ENCODE results near the gene LCE3C. TPM values are rescaled to one million over a fixed set of nuclear protein-coding genes. Genes with fewer than 3 reads are reported as not detected.

The LCE3C gene
- total and polyA plus RNA-seq, 2 donors (not counting 3 experiments of a cell fraction or from before 2014, with no cell fraction given) = not detected

Small RNAs within 50 kb of the gene (small RNA-seq; reads per million reads assigned to genes)
- gene LCE3A (ENCODE audit: insufficient read depth, insufficient read length, low read depth, low replicate concordance) (not detected), gene LCE3B (ENCODE audit: insufficient read depth, insufficient read length, low read depth, low replicate concordance) (not detected)

Other genes starting within 250 kb of the LCE3C start
- not detected in 2 replicates for gene FLG2, start 240.2 kb upstream of the LCE3C start, total RNA-seq
- not detected in 2 replicates for gene FLG2, start 240.2 kb upstream of the LCE3C start, polyA plus RNA-seq
- not detected in 2 replicates for gene CRNN, start 186.0 kb upstream of the LCE3C start, total RNA-seq
- gene CRNN, start 186.0 kb upstream of the LCE3C start, polyA plus RNA-seq = not detected in 2 replicates
- not detected in 2 replicates for gene LCE5A, start 89.4 kb upstream of the LCE3C start, total RNA-seq
- not detected in 2 replicates for gene LCE5A, start 89.4 kb upstream of the LCE3C start, polyA plus RNA-seq
- not detected in 2 replicates for gene CRCT1, start 85.8 kb upstream of the LCE3C start, total RNA-seq
- gene CRCT1, start 85.8 kb upstream of the LCE3C start, polyA plus RNA-seq = not detected in 2 replicates
- not detected in 2 replicates for gene LCE3E, start 33.5 kb upstream of the LCE3C start, total RNA-seq
- gene LCE3E, start 33.5 kb upstream of the LCE3C start, polyA plus RNA-seq = not detected in 2 replicates
- not detected in 2 replicates for gene LCE3D, start 19.7 kb upstream of the LCE3C start, total RNA-seq
- not detected in 2 replicates for gene LCE3D, start 19.7 kb upstream of the LCE3C start, polyA plus RNA-seq
- not detected in 2 replicates for gene LCE3B, start 13.6 kb downstream of the LCE3C start, total RNA-seq
- not detected in 2 replicates for gene LCE3B, start 13.6 kb downstream of the LCE3C start, polyA plus RNA-seq
- gene LCE3A, start 22.9 kb downstream of the LCE3C start, total RNA-seq = not detected in 2 replicates
- gene LCE3A, start 22.9 kb downstream of the LCE3C start, polyA plus RNA-seq = not detected in 2 replicates
- gene LCE2D, start 63.1 kb downstream of the LCE3C start, total RNA-seq = not detected in 2 replicates
- not detected in 2 replicates for gene LCE2D, start 63.1 kb downstream of the LCE3C start, polyA plus RNA-seq
- not detected in 2 replicates for gene LCE2C, start 75.0 kb downstream of the LCE3C start, total RNA-seq
- gene LCE2C, start 75.0 kb downstream of the LCE3C start, polyA plus RNA-seq = not detected in 2 replicates
- not detected in 2 replicates for gene LCE2B, start 85.9 kb downstream of the LCE3C start, total RNA-seq
- gene LCE2B, start 85.9 kb downstream of the LCE3C start, polyA plus RNA-seq = not detected in 2 replicates
- not detected in 2 replicates for gene LCE2A, start 98.1 kb downstream of the LCE3C start, total RNA-seq
- gene LCE2A, start 98.1 kb downstream of the LCE3C start, polyA plus RNA-seq = not detected in 2 replicates
- not detected in 2 replicates for gene LCE4A, start 107.9 kb downstream of the LCE3C start, total RNA-seq
- not detected in 2 replicates for gene LCE4A, start 107.9 kb downstream of the LCE3C start, polyA plus RNA-seq
- gene KPRP, start 157.8 kb downstream of the LCE3C start, total RNA-seq = not detected in 2 replicates
- gene KPRP, start 157.8 kb downstream of the LCE3C start, polyA plus RNA-seq = not detected in 2 replicates
- gene LCE1F, start 174.9 kb downstream of the LCE3C start, total RNA-seq = not detected in 2 replicates
- gene LCE1F, start 174.9 kb downstream of the LCE3C start, polyA plus RNA-seq = not detected in 2 replicates
- gene LCE1E, start 186.0 kb downstream of the LCE3C start, total RNA-seq = not detected in 2 replicates
- not detected in 2 replicates for gene LCE1E, start 186.0 kb downstream of the LCE3C start, polyA plus RNA-seq
- gene LCE1D, start 196.5 kb downstream of the LCE3C start, total RNA-seq = not detected in 2 replicates
- gene LCE1D, start 196.5 kb downstream of the LCE3C start, polyA plus RNA-seq = not detected in 2 replicates
- gene LCE1C, start 206.4 kb downstream of the LCE3C start, total RNA-seq = not detected in 2 replicates
- not detected in 2 replicates for gene LCE1C, start 206.4 kb downstream of the LCE3C start, polyA plus RNA-seq
- not detected in 2 replicates for gene LCE1B, start 211.7 kb downstream of the LCE3C start, total RNA-seq
- gene LCE1B, start 211.7 kb downstream of the LCE3C start, polyA plus RNA-seq = not detected in 2 replicates
- gene LCE1A, start 227.2 kb downstream of the LCE3C start, total RNA-seq = not detected in 2 replicates
- not detected in 2 replicates for gene LCE1A, start 227.2 kb downstream of the LCE3C start, polyA plus RNA-seq
- gene LCE6A, start 242.6 kb downstream of the LCE3C start, total RNA-seq = not detected in 2 replicates
- not detected in 2 replicates for gene LCE6A, start 242.6 kb downstream of the LCE3C start, polyA plus RNA-seq

Data from endothelial cell of umbilical vein (primary cell).